ENCODE results near the gene SLC5A6. TPM values are rescaled to one million over a fixed set of nuclear protein-coding genes. Genes with fewer than 3 reads are reported as not detected.

The SLC5A6 gene
- total and polyA plus RNA-seq, 2 donors (not counting 1 experiment from before 2014, with no cell fraction given), result 50.8 to 52.6 TPM

DNA sequence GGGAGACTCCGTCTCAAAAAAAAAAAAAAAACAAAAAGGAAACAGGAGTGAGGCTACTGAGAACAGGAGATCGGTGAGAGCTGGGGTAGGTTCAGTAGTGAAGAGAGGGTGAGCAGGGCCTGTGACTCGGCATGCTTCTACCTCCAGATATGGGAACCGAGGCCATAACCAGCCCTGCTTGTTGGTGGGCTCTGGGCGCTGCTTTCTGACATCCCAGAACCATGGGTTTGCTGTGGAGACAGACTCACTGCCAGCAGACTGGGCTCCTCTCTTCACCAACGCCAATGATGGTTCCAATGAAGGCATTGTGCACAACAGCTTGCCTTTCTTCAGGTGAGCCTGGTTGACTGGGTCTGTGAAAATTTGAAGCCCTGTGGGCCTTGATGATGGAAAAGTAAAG is 11.3 kb upstream of the SLC5A6 start:
- Histone ChIP-seq H4K20me1 (ENCODE audit: control insufficient read depth, insufficient read depth, low read length, poor library complexity, severe bottlenecking) (no peaks in the 10 kb centered on the region), H3K4me3 (ENCODE audit: control extremely low read depth in 1 of 5, extremely low read depth in 1 of 5, insufficient read depth in 1 of 5, low read depth in 2 of 5, low read length in 4 of 5) (no peak overlapping the region), H3K9ac (ENCODE audit: low read length) (no peak overlapping the region), H3K36me3 (replicated peaks in 1 of 2; ENCODE audit: control extremely low read depth in 1 of 2, control insufficient read depth in 1 of 2, extremely low read depth in 1 of 2, insufficient read depth in 2 of 2, low read length in 1 of 2) (peaks cover 7 to 63% of the 10 kb centered on the region in 2 experiments), H3K4me2 (replicated peaks; ENCODE audit: low read depth, low read length, poor library complexity, severe bottlenecking) (no peak overlapping the region), H2AFZ (ENCODE audit: insufficient read depth, low read depth, low read length, poor library complexity, severe bottlenecking) (no peak overlapping the region), H3K27me3 (replicated peaks in 1 of 4; ENCODE audit: control extremely low read depth in 1 of 4, control insufficient read depth in 3 of 4, insufficient read depth in 4 of 4, low read length in 3 of 4) (no peaks in the 10 kb centered on the region), H3K27ac (ENCODE audit: low read length in 2 of 2) (no peak overlapping the region), H3K79me2 (ENCODE audit: control insufficient read depth, insufficient read depth, low read length) (peaks cover 10% of the 10 kb centered on the region), H3K9me3 (ENCODE audit: control extremely low read depth in 1 of 3, control insufficient read depth in 2 of 3, insufficient read depth in 1 of 3, low read length in 2 of 3) (no peaks in the 10 kb centered on the region), H3K4me1 (ENCODE audit: control insufficient read depth in 2 of 2, insufficient read depth in 2 of 2, low read length in 2 of 2) (peaks cover 5 to 10% of the 10 kb centered on the region in 2 donors)
- Mint-ChIP-seq H3K9me3 (ENCODE audit: insufficient read depth) (no peaks in the 10 kb centered on the region), H3K27ac (no peak overlapping the region), H3K4me1 (peaks cover 7% of the 10 kb centered on the region), H3K27me3 (no peaks in the 10 kb centered on the region), H3K4me3 (no peak overlapping the region)
- 96% methylated on average over 5 of the region's 6 CpGs for WGBS (ENCODE audit: insufficient coverage)
- ATAC-seq (ENCODE audit: low read depth) (no peak), DNase-seq (no peak)
- intact Hi-C loops (cut with micrococcal nuclease), result no loop called here
- no peak for TF ChIP-seq EZH2 (IDR thresholded peaks at IDR 0.05; ENCODE audit: borderline replicate concordance, insufficient read depth, low read depth, low read length, poor library complexity, severe bottlenecking)
- TF ChIP-seq, protein P1, sequence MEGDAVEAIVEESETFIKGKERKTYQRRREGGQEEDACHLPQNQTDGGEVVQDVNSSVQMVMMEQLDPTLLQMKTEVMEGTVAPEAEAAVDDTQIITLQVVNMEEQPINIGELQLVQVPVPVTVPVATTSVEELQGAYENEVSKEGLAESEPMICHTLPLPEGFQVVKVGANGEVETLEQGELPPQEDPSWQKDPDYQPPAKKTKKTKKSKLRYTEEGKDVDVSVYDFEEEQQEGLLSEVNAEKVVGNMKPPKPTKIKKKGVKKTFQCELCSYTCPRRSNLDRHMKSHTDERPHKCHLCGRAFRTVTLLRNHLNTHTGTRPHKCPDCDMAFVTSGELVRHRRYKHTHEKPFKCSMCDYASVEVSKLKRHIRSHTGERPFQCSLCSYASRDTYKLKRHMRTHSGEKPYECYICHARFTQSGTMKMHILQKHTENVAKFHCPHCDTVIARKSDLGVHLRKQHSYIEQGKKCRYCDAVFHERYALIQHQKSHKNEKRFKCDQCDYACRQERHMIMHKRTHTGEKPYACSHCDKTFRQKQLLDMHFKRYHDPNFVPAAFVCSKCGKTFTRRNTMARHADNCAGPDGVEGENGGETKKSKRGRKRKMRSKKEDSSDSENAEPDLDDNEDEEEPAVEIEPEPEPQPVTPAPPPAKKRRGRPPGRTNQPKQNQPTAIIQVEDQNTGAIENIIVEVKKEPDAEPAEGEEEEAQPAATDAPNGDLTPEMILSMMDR (IDR thresholded peaks at IDR 0.05), result no peak
- ChIA-PET POLR2A (no interaction called here), CTCF (no interaction called here)

DNA sequence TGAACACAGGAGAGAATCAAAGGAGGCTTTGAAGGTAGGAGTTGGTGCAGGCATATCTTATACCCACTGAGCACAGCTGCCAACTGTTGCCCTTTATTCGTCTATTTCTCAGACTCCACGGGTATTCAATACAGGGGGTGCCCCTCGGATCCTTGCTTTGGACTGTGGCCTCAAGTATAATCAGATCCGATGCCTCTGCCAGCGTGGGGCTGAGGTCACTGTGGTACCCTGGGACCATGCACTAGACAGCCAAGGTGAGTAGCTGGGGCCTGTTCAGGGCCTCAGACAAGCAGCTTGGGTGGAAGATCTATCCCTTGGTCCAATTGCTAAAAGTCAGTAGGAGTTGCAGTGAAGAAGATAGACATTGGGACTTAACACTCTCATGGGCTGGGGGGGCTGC is 10.3 kb upstream of the SLC5A6 start:
- Mint-ChIP-seq H3K4me1 (peaks cover 17% of the 10 kb centered on the region), H3K4me3 (no peak overlapping the region), H3K27ac (no peak overlapping the region), H3K9me3 (ENCODE audit: insufficient read depth) (no peaks in the 10 kb centered on the region), H3K27me3 (no peaks in the 10 kb centered on the region)
- H3K79me2 ChIP-seq (ENCODE audit: control insufficient read depth, insufficient read depth, low read length), result peaks cover 10% of the 10 kb centered on the region
- ATAC-seq (ENCODE audit: low read depth) (no peak), DNase-seq (no peak)
- H3K4me2 ChIP-seq (replicated peaks; ENCODE audit: low read depth, low read length, poor library complexity, severe bottlenecking), result no peak overlapping the region
- TF ChIP-seq, protein P1 (IDR thresholded peaks at IDR 0.05), result no peak
- no peak for TF ChIP-seq EZH2 (IDR thresholded peaks at IDR 0.05; ENCODE audit: borderline replicate concordance, insufficient read depth, low read depth, low read length, poor library complexity, severe bottlenecking)
- H3K9me3 ChIP-seq (ENCODE audit: control extremely low read depth in 1 of 3, control insufficient read depth in 2 of 3, insufficient read depth in 1 of 3, low read length in 2 of 3), result no peaks in the 10 kb centered on the region
- intact Hi-C loops (cut with micrococcal nuclease), result no loop called here
- H3K9ac ChIP-seq (ENCODE audit: low read length), result no peak overlapping the region
- no peaks in the 10 kb centered on the region for H3K27me3 ChIP-seq (replicated peaks in 1 of 4; ENCODE audit: control extremely low read depth in 1 of 4, control insufficient read depth in 3 of 4, insufficient read depth in 4 of 4, low read length in 3 of 4)
- H3K4me3 ChIP-seq (ENCODE audit: control extremely low read depth in 1 of 5, extremely low read depth in 1 of 5, insufficient read depth in 1 of 5, low read depth in 2 of 5, low read length in 4 of 5), result no peak overlapping the region
- WGBS (ENCODE audit: insufficient coverage), result 99% methylated on average over 5 of the region's 5 CpGs
- H2AFZ ChIP-seq (ENCODE audit: insufficient read depth, low read depth, low read length, poor library complexity, severe bottlenecking), result no peak overlapping the region
- H3K4me1 ChIP-seq (ENCODE audit: control insufficient read depth in 2 of 2, insufficient read depth in 2 of 2, low read length in 2 of 2), result peaks cover 13 to 19% of the 10 kb centered on the region in 2 donors
- no peak overlapping the region for H3K27ac ChIP-seq (ENCODE audit: low read length in 2 of 2)
- ChIA-PET POLR2A (no interaction called here), CTCF (no interaction called here)
- H3K36me3 ChIP-seq (replicated peaks in 1 of 2; ENCODE audit: control extremely low read depth in 1 of 2, control insufficient read depth in 1 of 2, extremely low read depth in 1 of 2, insufficient read depth in 2 of 2, low read length in 1 of 2), result peaks cover 3 to 53% of the 10 kb centered on the region in 2 experiments
- no peaks in the 10 kb centered on the region for H4K20me1 ChIP-seq (ENCODE audit: control insufficient read depth, insufficient read depth, low read length, poor library complexity, severe bottlenecking)

All from B cell (primary cell).